H9 (cell line): Measurements from ENCODE around the gene PTK7. TPM values are rescaled to one million over a fixed set of nuclear protein-coding genes. Genes with fewer than 3 reads are reported as not detected.

Source experiments
- DNase-seq: peaks from one replicate; pipeline ENCODE4 v3.0.0-alpha.2; 2017
- H2AFZ ChIP-seq: one replicate; pipeline ENCODE4 v1.6.1; 2013; ENCODE audit warnings: mild to moderate bottlenecking, low read length, control low read depth, moderate library complexity
- H2AK5ac ChIP-seq: 2 replicates; pipeline ENCODE4 v1.6.1; 2013; ENCODE audit warnings: low read length, control low read depth, mixed read lengths; ENCODE audit not compliant: insufficient read length
- H2BK120ac ChIP-seq: one replicate; pipeline ENCODE4 v1.6.1; 2013; ENCODE audit warnings: low read depth, mild to moderate bottlenecking, low read length, control low read depth, inconsistent platforms; ENCODE audit not compliant: poor library complexity, severe bottlenecking
- H2BK12ac ChIP-seq: 2 replicates; pipeline ENCODE4 v1.6.1; 2013; ENCODE audit warnings: low read length, control low read depth, mixed read lengths, low read depth; ENCODE audit not compliant: insufficient read length
- H2BK15ac ChIP-seq: 2 replicates; pipeline ENCODE4 v1.6.1; 2013; ENCODE audit warnings: low read depth, low read length, control low read depth
- H2BK20ac ChIP-seq: one replicate; pipeline ENCODE4 v1.6.1; 2013; ENCODE audit warnings: low read depth, mild to moderate bottlenecking, low read length, control low read depth, inconsistent platforms; ENCODE audit not compliant: poor library complexity, severe bottlenecking
- H2BK5ac ChIP-seq: 2 replicates; pipeline ENCODE4 v1.6.1; 2013; ENCODE audit warnings: low read length, control low read depth, mixed read lengths; ENCODE audit not compliant: insufficient read length
- H3K14ac ChIP-seq: 2 replicates; pipeline ENCODE4 v1.6.1; 2013; ENCODE audit warnings: low read length, control low read depth; ENCODE audit not compliant: insufficient read depth
- H3K18ac ChIP-seq: 2 replicates; pipeline ENCODE4 v1.6.1; 2013; ENCODE audit warnings: low read depth, mild to moderate bottlenecking, mixed read lengths, low read length, control low read depth; ENCODE audit not compliant: insufficient read length
- H3K23ac ChIP-seq: 2 replicates; pipeline ENCODE4 v1.6.1; 2013; ENCODE audit warnings: low read length, control low read depth, mixed read lengths, low read depth; ENCODE audit not compliant: insufficient read length
- H3K23me2 ChIP-seq: 2 replicates; pipeline ENCODE4 v1.6.1; 2013; ENCODE audit warnings: low read depth, mild to moderate bottlenecking, mixed read lengths, low read length, control low read depth; ENCODE audit not compliant: insufficient read length, poor library complexity, severe bottlenecking
- H3K27ac ChIP-seq: 2 replicates; pipeline ENCODE4 v1.5.1; 2013; ENCODE audit warnings: low read length, control low read depth, mixed read lengths, low read depth; ENCODE audit not compliant: insufficient read length
- H3K27me3 ChIP-seq: 2 replicates; pipeline ENCODE4 v1.6.1; 2013; ENCODE audit warnings: low read length, control low read depth, inconsistent platforms; ENCODE audit not compliant: insufficient read depth
- H3K4ac ChIP-seq: 2 replicates; pipeline ENCODE4 v1.6.1; 2013; ENCODE audit warnings: low read depth, mild to moderate bottlenecking, control low read depth, inconsistent platforms, low read length, moderate library complexity
- H3K4me1 ChIP-seq: 2 replicates; pipeline ENCODE4 v1.6.1; 2013; ENCODE audit warnings: low read length, control low read depth, inconsistent platforms; ENCODE audit not compliant: insufficient read depth
- H3K4me2 ChIP-seq: 2 replicates; pipeline ENCODE4 v1.6.1; 2013; ENCODE audit warnings: low read length, control low read depth, mixed read lengths; ENCODE audit not compliant: insufficient read length, insufficient read depth
- H3K56ac ChIP-seq: 2 replicates; pipeline ENCODE4 v1.6.1; 2013; ENCODE audit warnings: low read depth, mild to moderate bottlenecking, mixed read lengths, low read length, control low read depth; ENCODE audit not compliant: insufficient read length
- H3K79me1 ChIP-seq: 2 replicates; pipeline ENCODE4 v1.6.1; 2013; ENCODE audit warnings: low read depth, mild to moderate bottlenecking, moderate library complexity, low read length, control low read depth, inconsistent platforms; ENCODE audit not compliant: insufficient read depth, poor library complexity, severe bottlenecking
- H3K79me2 ChIP-seq: 2 replicates; pipeline ENCODE4 v1.6.1; 2013; ENCODE audit warnings: low read length, control low read depth, inconsistent platforms; ENCODE audit not compliant: insufficient read depth
- H3K9ac ChIP-seq: 2 replicates; pipeline ENCODE4 v1.6.1; 2013; ENCODE audit warnings: low read length, control low read depth, mixed read lengths; ENCODE audit not compliant: insufficient read length; ENCODE audit errors: extremely low read depth
- H3K9me3 ChIP-seq: one replicate; pipeline ENCODE4 v1.6.1; 2013; ENCODE audit warnings: low read depth, low read length, inconsistent platforms; ENCODE audit not compliant: control insufficient read depth
- H3T11ph ChIP-seq: one replicate; pipeline ENCODE4 v1.6.1; 2013; ENCODE audit warnings: mild to moderate bottlenecking, low read length, control low read depth, inconsistent platforms
- H4K20me1 ChIP-seq: one replicate; pipeline ENCODE4 v1.6.1; 2013; ENCODE audit not compliant: control insufficient read depth, insufficient read length, insufficient read depth
- H4K5ac ChIP-seq: 2 replicates; pipeline ENCODE4 v1.6.1; 2013; ENCODE audit warnings: low read depth, mild to moderate bottlenecking, mixed read lengths, low read length, control low read depth; ENCODE audit not compliant: insufficient read length
- H4K8ac ChIP-seq: replicated peaks from 2 replicates; pipeline ENCODE4 v1.6.1; 2013; ENCODE audit warnings: low read length, control low read depth, mixed read lengths, low read depth; ENCODE audit not compliant: insufficient read length
- H4K91ac ChIP-seq: 2 replicates; pipeline ENCODE4 v1.6.1; 2013; ENCODE audit warnings: low read depth, mild to moderate bottlenecking, moderate library complexity, mixed read lengths, low read length, control low read depth; ENCODE audit not compliant: insufficient read length
- H3K27ac Mint-ChIP-seq, 3 experiments: 2 replicates in 2 of 3; 3 replicates in 1 of 3; pipeline ENCODE4 v1.8.0; 2020 to 2021; ENCODE audit warnings: mixed read lengths in 3 of 3, mild to moderate bottlenecking in 1 of 3, moderate library complexity in 1 of 3
- H3K27me3 Mint-ChIP-seq: 2 replicates; pipeline ENCODE4 v1.8.0; 2021; ENCODE audit warnings: low read depth, mild to moderate bottlenecking, moderate library complexity, mixed read lengths
- H3K36me3 Mint-ChIP-seq, 3 experiments: 2 replicates in 2 of 3; 3 replicates in 1 of 3; pipeline ENCODE4 v1.8.0; 2020 to 2021; ENCODE audit warnings: low read depth in 3 of 3, mixed read lengths in 3 of 3; ENCODE audit not compliant: insufficient read depth in 1 of 3
- H3K4me1 Mint-ChIP-seq, 2 experiments: 2 replicates each; pipeline ENCODE4 v1.8.0; 2020; ENCODE audit warnings: mixed read lengths in 2 of 2
- H3K4me3 Mint-ChIP-seq, 2 experiments: 2 replicates in 1 of 2; 3 replicates in 1 of 2; pipeline ENCODE4 v1.8.0; 2020 to 2021; ENCODE audit warnings: mild to moderate bottlenecking in 2 of 2, mixed read lengths in 2 of 2, moderate library complexity in 1 of 2
- H3K9me3 Mint-ChIP-seq, 2 experiments: 2 replicates in 1 of 2; 3 replicates in 1 of 2; pipeline ENCODE4 v1.8.0; 2020; ENCODE audit warnings: mild to moderate bottlenecking in 2 of 2, mixed read lengths in 2 of 2, moderate library complexity in 1 of 2
- WGBS: extraction: QIAGEN DNeasy Blood & Tissue Kit; methylation state at CpG from one replicate; pipeline ENCODE4 v1.1.7; 2013; ENCODE audit warnings: missing lambda C conversion rate, low lambda C conversion rate, mixed read lengths; ENCODE audit not compliant: insufficient read length; ENCODE audit errors: extremely low coverage; 5-methylcytosine and 5-hydroxymethylcytosine counted together
- total RNA-seq: library from RNA; stranded (reverse); gene quantifications from 2 replicates; pipeline ENCODE4 v1.2.1, GENCODE V29; 2021
- TF ChIP-seq, protein P1 (sequence below): fragments of 200-600 bp; sonication (generic); conservative IDR thresholded peaks from 3 replicates; pipeline ENCODE4 v1.8.0; 2021; ENCODE audit warnings: antibody characterized with exemption, mild to moderate bottlenecking

Gene PTK7
- total RNA-seq, 1 experiment from 2014 or later = 128 TPM

DNA sequence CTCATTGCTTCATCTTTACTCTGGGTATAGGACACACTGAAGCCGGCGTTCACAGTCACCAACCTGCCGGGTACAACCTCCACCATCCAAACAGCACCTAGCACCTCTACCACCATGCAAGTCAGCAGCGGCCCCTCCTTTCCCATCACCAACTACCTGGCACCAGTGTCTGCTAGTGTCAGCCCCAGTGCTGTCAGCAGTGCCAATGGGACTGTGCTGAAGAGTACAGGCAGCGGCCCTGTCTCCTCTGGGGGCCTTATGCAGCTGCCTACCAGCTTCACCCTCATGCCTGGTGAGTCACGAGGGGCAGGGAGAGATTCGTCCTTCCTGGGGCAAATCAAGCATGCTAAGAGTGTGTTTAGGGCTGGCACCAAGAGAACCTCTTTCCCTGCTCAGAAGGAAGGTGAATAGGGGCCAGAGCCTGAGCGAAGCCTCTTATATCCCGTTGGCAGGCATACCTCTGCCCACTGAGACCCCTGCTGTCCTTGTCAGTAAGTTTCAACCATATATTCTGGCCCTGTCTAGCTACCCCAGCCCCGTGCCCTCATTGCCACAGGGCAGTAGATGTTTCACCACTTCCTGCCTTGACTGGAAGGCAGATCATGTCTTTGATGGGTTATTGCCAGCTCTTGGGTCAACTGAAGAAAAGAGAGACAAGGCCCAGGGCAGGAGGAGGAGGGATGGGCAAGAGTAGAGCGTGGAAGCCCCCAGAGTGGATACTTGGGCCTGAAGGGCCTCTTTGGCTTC lies 99.7 kb downstream of the PTK7 start:
- Histone ChIP-seq H3K4ac (no peak overlapping the region), H2BK5ac (no peak overlapping the region), H4K5ac (no peak overlapping the region), H2BK20ac (no peak overlapping the region), H2AFZ (no peak overlapping the region), H2AK5ac (no peak overlapping the region), H4K91ac (no peak overlapping the region), H4K20me1 (no peaks in the 10 kb centered on the region), H4K8ac (no peak overlapping the region), H3K27ac (no peak overlapping the region), H2BK12ac (no peak overlapping the region), H3K27me3 (no peaks in the 10 kb centered on the region), H3K14ac (no peak overlapping the region), H3K4me1 (peaks cover 4% of the 10 kb centered on the region; the same call in 1 of the 2 replicates), H3K4me2 (no peak overlapping the region), H3K18ac (no peak overlapping the region), H3K79me2 (peaks cover 2% of the 10 kb centered on the region; the same call in 1 of the 2 replicates), H3K9me3 (no peaks in the 10 kb centered on the region), H3T11ph (no peak overlapping the region), H2BK15ac (no peak overlapping the region), H3K79me1 (peaks cover 4% of the 10 kb centered on the region), H3K23ac (no peak overlapping the region), H3K56ac (no peak overlapping the region), H3K23me2 (peaks cover 14% of the 10 kb centered on the region), H2BK120ac (no peak overlapping the region), H3K9ac (no peak overlapping the region)
- Mint-ChIP-seq H3K9me3 (no peaks in the 10 kb centered on the region), H3K4me3 (no peak overlapping the region), H3K36me3 (peaks cover 38 to 56% (median 55%) of the 10 kb centered on the region in 3 experiments), H3K27me3 (peaks cover 3% of the 10 kb centered on the region), H3K4me1 (peaks cover 27 to 28% of the 10 kb centered on the region in 2 experiments), H3K27ac (no peak overlapping the region; a peak in 1 of 7 replicates)
- DNase-seq = no peak
- WGBS = no CpG with 5 or more reads among the region's 11 CpGs
- TF ChIP-seq, protein P1, sequence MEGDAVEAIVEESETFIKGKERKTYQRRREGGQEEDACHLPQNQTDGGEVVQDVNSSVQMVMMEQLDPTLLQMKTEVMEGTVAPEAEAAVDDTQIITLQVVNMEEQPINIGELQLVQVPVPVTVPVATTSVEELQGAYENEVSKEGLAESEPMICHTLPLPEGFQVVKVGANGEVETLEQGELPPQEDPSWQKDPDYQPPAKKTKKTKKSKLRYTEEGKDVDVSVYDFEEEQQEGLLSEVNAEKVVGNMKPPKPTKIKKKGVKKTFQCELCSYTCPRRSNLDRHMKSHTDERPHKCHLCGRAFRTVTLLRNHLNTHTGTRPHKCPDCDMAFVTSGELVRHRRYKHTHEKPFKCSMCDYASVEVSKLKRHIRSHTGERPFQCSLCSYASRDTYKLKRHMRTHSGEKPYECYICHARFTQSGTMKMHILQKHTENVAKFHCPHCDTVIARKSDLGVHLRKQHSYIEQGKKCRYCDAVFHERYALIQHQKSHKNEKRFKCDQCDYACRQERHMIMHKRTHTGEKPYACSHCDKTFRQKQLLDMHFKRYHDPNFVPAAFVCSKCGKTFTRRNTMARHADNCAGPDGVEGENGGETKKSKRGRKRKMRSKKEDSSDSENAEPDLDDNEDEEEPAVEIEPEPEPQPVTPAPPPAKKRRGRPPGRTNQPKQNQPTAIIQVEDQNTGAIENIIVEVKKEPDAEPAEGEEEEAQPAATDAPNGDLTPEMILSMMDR = no peak
